Gastroesophageal sphincter (tissue), 4 donors: Measurements from ENCODE around the gene ZNF333. TPM values are rescaled to one million over a fixed set of nuclear protein-coding genes. Genes with fewer than 3 reads are reported as not detected.
A peak's percentile ranks its signal among the peaks of the same experiment; 100 is the strongest.

ENCODE experiments used
- ATAC-seq: fragments of 150-250 bp; one replicate; pipeline ENCODE4 v1.9.1; 2016; ENCODE audit warnings: mild to moderate bottlenecking, moderate library complexity
- H3K27ac ChIP-seq, 4 donors: fragments of 200-600 bp; sonication (generic) in 3 of 4; 1 replicate in 3 of 4; 2 replicates in 1 of 4; pipeline ENCODE4 v1.5.1; 2016 to 2019
- H3K27me3 ChIP-seq: fragments of 200-600 bp; sonication (generic); one replicate; pipeline ENCODE4 v1.5.1; 2019
- H3K36me3 ChIP-seq, 2 donors: fragments of 200-600 bp; sonication (generic); one replicate each; pipeline ENCODE4 v1.5.1; 2019; ENCODE audit warnings: control low read depth in 1 of 2
- H3K4me1 ChIP-seq, 3 donors: fragments of 200-600 bp; sonication (generic); 1 replicate in 2 of 3; 2 replicates in 1 of 3; pipeline ENCODE4 v1.5.1; 2016 to 2019; ENCODE audit warnings: control low read depth in 2 of 3
- H3K4me3 ChIP-seq, 2 donors: fragments of 200-600 bp; sonication (generic); one replicate each; pipeline ENCODE4 v1.5.1; 2019; ENCODE audit warnings: mild to moderate bottlenecking in 1 of 2, moderate library complexity in 1 of 2
- H3K9me3 ChIP-seq, 3 donors: fragments of 200-600 bp; sonication (generic); one replicate each; pipeline ENCODE4 v1.5.1; 2017 to 2019; ENCODE audit warnings: control low read depth in 2 of 3
- EP300 ChIP-seq: sonication (generic); formaldehyde crosslinking; IDR thresholded peaks from one replicate; pipeline ENCODE4 v1.6.1; 2017; ENCODE audit warnings: antibody characterized with exemption, mild to moderate bottlenecking
- POLR2A ChIP-seq, 2 donors: fragments of 450-650 bp; IDR thresholded peaks; one replicate each; pipeline ENCODE4 v1.6.1; 2017; ENCODE audit warnings: antibody characterized with exemption in 2 of 2, mild to moderate bottlenecking in 2 of 2, moderate library complexity in 1 of 2
- POLR2AphosphoS5 ChIP-seq: sonication (generic); formaldehyde crosslinking; IDR thresholded peaks from one replicate; pipeline ENCODE4 v1.6.1; 2017; ENCODE audit warnings: antibody characterized with exemption
- WGBS, 2 donors: methylation state at CpG; one replicate each; pipeline ENCODE4 v1.1.5; 2018; ENCODE audit warnings: low coverage in 1 of 2; 5-methylcytosine and 5-hydroxymethylcytosine counted together
- total RNA-seq, 4 donors: library from RNA; depleted of rRNA; stranded (reverse); fragments of >200 nt; gene quantifications; one replicate each; pipeline ENCODE4 v1.1.0, GENCODE V29; 2016
- TF ChIP-seq, protein P1 (sequence below), 4 experiments: fragments of 200-600 bp in 2 of 4; fragments of 450-650 bp in 2 of 4; sonication (generic) in 1 of 4; IDR thresholded peaks; one replicate each; pipeline ENCODE4 v1.5.1; 2017 to 2019; ENCODE audit warnings: antibody characterized with exemption in 4 of 4, mild to moderate bottlenecking in 2 of 4, moderate library complexity in 2 of 4

Gene ZNF333
- total RNA-seq = 10 to 100 TPM; 22.6 to 35.6 (median 28.1) TPM

DNA sequence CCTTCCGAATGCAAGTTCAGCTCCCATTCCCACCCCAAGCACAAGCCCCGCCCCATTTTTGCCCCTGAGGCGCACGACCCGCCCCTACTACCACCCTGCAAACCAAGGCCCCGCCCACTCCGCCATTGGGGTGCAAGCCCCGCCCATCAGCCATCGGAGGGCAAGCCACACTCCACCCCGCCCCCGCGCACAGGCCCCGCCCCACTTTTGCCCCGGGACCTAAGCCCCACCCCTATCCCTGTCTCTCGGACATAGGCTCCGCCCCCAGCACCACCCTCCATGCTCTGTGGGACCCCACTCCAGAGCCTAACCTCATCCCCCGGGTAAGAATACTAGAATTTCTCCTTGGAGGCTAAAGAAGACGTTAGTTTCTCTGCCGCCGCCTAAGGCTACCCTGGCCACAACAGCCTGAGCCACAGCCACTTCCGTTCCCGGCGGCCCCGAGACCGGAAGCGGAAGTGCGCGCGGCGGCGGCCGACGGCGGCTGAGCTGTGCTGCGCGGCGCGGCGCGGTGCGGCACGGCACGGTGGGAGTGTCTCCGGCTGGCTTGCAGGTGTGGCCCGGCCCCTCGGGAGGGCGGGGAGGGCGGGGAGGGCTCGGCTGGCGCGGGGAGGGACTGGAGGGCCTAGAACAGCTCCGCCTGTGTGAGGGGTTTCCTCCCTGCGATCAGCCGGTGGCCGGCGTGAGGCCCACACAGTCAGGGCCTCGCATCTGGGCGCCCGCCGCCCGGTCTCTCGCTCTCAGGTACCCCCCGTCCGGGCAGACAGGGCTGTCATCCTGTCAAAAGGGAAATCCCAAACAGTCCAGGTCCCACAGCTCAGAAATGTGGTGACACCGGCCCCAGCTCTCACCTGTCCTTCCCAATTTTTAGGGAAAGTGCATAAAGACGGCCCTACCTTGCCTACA lies at the start of gene ZNF333:
ZNF333 (plus strand) TSS at position 451 of the 906 bp plus-strand sequence. CDS start 3,444 bp downstream, outside the sequence.
- TF ChIP-seq, protein P1, sequence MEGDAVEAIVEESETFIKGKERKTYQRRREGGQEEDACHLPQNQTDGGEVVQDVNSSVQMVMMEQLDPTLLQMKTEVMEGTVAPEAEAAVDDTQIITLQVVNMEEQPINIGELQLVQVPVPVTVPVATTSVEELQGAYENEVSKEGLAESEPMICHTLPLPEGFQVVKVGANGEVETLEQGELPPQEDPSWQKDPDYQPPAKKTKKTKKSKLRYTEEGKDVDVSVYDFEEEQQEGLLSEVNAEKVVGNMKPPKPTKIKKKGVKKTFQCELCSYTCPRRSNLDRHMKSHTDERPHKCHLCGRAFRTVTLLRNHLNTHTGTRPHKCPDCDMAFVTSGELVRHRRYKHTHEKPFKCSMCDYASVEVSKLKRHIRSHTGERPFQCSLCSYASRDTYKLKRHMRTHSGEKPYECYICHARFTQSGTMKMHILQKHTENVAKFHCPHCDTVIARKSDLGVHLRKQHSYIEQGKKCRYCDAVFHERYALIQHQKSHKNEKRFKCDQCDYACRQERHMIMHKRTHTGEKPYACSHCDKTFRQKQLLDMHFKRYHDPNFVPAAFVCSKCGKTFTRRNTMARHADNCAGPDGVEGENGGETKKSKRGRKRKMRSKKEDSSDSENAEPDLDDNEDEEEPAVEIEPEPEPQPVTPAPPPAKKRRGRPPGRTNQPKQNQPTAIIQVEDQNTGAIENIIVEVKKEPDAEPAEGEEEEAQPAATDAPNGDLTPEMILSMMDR (IDR thresholded peaks at IDR 0.05) = no peak
- TF ChIP-seq POLR2AphosphoS5 (peak; percentile 63), POLR2A (IDR thresholded peaks at IDR 0.05) (peak; percentile 53 to 61), EP300 (no peak)
- peak within 1 kb of the TSS; percentile 69 to 96 (median 88) for H3K27ac ChIP-seq
- no peaks in the 10 kb centered on the region for H3K9me3 ChIP-seq
- peaks cover 0 to 26% (median 3%) of the 10 kb centered on the region in 3 donors for H3K4me1 ChIP-seq
- H3K27me3 ChIP-seq = no peaks in the 10 kb centered on the region
- WGBS, 2 donors = 0% methylated on average over 3 to 9 of the region's 66 CpGs
- H3K4me3 ChIP-seq = peak within 1 kb of the TSS; percentile 85 to 94
- ATAC-seq = peak; percentile 97
- H3K36me3 ChIP-seq = peaks cover 0 to 20% of the 10 kb centered on the region in 2 donors

DNA sequence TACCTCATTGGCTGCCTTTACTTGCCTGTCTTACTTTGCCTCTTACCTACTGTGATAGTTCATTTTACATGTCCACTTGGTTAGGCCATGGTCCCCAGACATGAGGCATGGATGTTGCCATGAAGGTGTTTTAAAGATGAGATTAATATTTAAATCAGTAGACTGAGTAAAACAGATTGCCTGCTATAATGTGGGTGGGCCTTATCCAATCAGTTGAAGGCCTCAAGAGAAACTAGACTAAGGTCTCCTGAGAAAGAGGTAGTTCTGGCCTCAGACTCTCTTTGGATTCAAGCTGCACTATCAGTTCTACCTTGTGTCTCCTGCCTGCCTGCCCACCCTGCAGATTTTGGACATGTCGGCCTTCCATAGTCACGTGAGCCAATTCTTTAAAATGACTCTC lies 41.3 kb upstream of the ZNF333 start:
- no peak for ATAC-seq
- H3K4me3 ChIP-seq = no peak overlapping the region
- peaks cover 34% of the 10 kb centered on the region for H3K27me3 ChIP-seq
- WGBS, 2 donors = 93 to 100% methylated on average over 2 of the region's 2 CpGs
- peaks cover 0 to 2% (median 0%) of the 10 kb centered on the region in 3 donors for H3K9me3 ChIP-seq
- H3K27ac ChIP-seq = no peak overlapping the region
- no peaks in the 10 kb centered on the region for H3K36me3 ChIP-seq
- H3K4me1 ChIP-seq = no peaks in the 10 kb centered on the region
- TF ChIP-seq, protein P1 (IDR thresholded peaks at IDR 0.05) = no peak
- TF ChIP-seq EP300 (no peak), POLR2AphosphoS5 (no peak), POLR2A (IDR thresholded peaks at IDR 0.05) (no peak)

DNA sequence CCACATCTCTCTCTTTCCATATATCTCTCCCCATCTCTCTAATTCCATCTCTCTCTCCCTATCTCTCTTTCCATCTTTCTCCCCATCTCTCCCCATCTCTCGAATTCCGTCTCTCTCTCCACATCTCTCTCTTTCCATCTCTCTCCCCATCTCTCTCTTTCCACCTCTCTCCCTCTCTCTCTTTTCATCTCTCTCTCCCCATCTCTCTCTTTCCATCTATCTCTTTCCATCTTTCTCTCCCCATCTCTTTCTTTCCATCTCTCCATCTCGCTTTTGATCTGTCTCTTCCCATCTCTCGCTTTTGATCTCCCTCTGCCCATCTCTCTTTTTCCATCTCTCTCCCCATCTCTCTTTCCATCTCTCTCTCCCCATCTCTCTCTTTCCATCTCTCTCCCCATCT lies 40.8 kb upstream of the ZNF333 start:
- Histone ChIP-seq H3K9me3 (no peaks in the 10 kb centered on the region), H3K36me3 (no peaks in the 10 kb centered on the region), H3K27ac (no peak overlapping the region), H3K4me3 (no peak overlapping the region), H3K27me3 (peaks cover 29% of the 10 kb centered on the region), H3K4me1 (no peaks in the 10 kb centered on the region)
- TF ChIP-seq EP300 = no peak
- TF ChIP-seq POLR2A (IDR thresholded peaks at IDR 0.05) = no peak
- TF ChIP-seq, protein P1 (IDR thresholded peaks at IDR 0.05) = no peak
- TF ChIP-seq POLR2AphosphoS5 = no peak
- no peak for ATAC-seq
- WGBS, 2 donors = 67 to 68% methylated on average over 3 to 4 of the region's 4 CpGs

DNA sequence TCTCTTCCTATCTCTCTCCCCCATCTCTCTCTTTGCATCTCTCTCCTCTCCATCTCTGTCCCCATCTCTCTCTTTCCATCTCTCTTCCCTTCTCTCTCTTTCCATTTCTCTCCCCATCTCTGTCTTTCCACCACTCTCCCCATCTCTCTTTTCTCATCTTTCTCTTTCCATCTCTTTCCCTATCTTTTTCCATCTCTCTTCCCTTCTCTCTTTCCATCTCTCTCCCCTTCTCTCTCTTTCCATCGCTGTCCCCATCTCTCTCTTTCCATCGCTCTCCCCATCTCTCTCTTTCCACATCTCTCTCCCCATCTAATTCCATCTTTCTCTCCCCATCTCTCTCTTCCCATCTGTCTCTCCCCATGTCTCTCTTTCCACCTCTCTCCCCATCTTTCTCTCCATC lies 39.7 kb upstream of the ZNF333 start:
- no peak for ATAC-seq
- Histone ChIP-seq H3K27ac (no peak overlapping the region), H3K27me3 (peaks cover 21% of the 10 kb centered on the region), H3K4me1 (no peaks in the 10 kb centered on the region), H3K9me3 (no peaks in the 10 kb centered on the region), H3K36me3 (no peaks in the 10 kb centered on the region), H3K4me3 (no peak overlapping the region)
- no peak for TF ChIP-seq POLR2AphosphoS5
- no peak for TF ChIP-seq EP300
- TF ChIP-seq, protein P1 (IDR thresholded peaks at IDR 0.05) = no peak
- TF ChIP-seq POLR2A (IDR thresholded peaks at IDR 0.05) = no peak
- WGBS, 2 donors = 60 to 81% methylated on average over 2 of the region's 2 CpGs
